Measurements from ENCODE around the gene CFB. TPM values are rescaled to one million over a fixed set of nuclear protein-coding genes. Genes with fewer than 3 reads are reported as not detected.

Gene CFB
- total and polyA plus RNA-seq, 2 of the 13 experiments (the other 11 are each of a cell fraction or from before 2014, with no cell fraction given), result 171 to 513 TPM

GRCh38 chr6:31958741-31959739 is 13.1 kb downstream of the CFB start, which contains the start of the genes NELFE and SKIC2 (continued):
- TF ChIP-seq ELF1 (CRISPR knock-in tag; IDR thresholded peaks at IDR 0.05) (peak; percentile 100), HOXA3 (CRISPR knock-in tag; IDR thresholded peaks at IDR 0.05) (peak; percentile 100), RBM39 (IDR thresholded peaks at IDR 0.05; ENCODE audit: low read depth, low read length, poor library complexity, severe bottlenecking) (peak; percentile 95), ZNF563 (CRISPR knock-in tag; IDR thresholded peaks at IDR 0.05) (peak; percentile 91), PAXIP1 (CRISPR knock-in tag; conservative IDR thresholded peaks at IDR 0.05) (peak; percentile 77), E2F1 (CRISPR knock-in tag; IDR thresholded peaks at IDR 0.05) (peak; percentile 98), XBP1 (CRISPR knock-in tag; IDR thresholded peaks at IDR 0.05) (peak; percentile 81; the same call in 1 of the 2 replicates), ZNF891 (CRISPR knock-in tag; IDR thresholded peaks at IDR 0.05) (no peak), TEF (CRISPR knock-in tag; IDR thresholded peaks at IDR 0.05) (peak; percentile 78), ZNF841 (CRISPR knock-in tag; IDR thresholded peaks at IDR 0.05; ENCODE audit: borderline replicate concordance) (no peak), NFRKB (IDR thresholded peaks at IDR 0.05) (no peak), ZBTB38 (CRISPR knock-in tag; IDR thresholded peaks at IDR 0.05) (peak; percentile 90), ZNF256 (CRISPR knock-in tag; conservative IDR thresholded peaks at IDR 0.05) (peak; percentile 80), MTF2 (CRISPR knock-in tag; IDR thresholded peaks at IDR 0.05; ENCODE audit: borderline replicate concordance) (no peak), ZNF335 (CRISPR knock-in tag; IDR thresholded peaks at IDR 0.05) (peak; percentile 96), DR1 (CRISPR knock-in tag; IDR thresholded peaks at IDR 0.05) (peak; percentile 90), HOXA5 (CRISPR knock-in tag; IDR thresholded peaks at IDR 0.05) (peak; percentile 95), ZNF205 (CRISPR knock-in tag; IDR thresholded peaks at IDR 0.05) (peak; percentile 100), NFIC (IDR thresholded peaks at IDR 0.05; ENCODE audit: low read length) (no peak), GLI4 (CRISPR knock-in tag; IDR thresholded peaks at IDR 0.05; ENCODE audit: borderline replicate concordance) (no peak), NFYB (CRISPR knock-in tag; IDR thresholded peaks at IDR 0.05) (peak; percentile 69), TGIF2 (CRISPR knock-in tag; IDR thresholded peaks at IDR 0.05) (peak; percentile 47; the same call in 1 of the 2 replicates)
- TF ChIP-seq, protein P1, sequence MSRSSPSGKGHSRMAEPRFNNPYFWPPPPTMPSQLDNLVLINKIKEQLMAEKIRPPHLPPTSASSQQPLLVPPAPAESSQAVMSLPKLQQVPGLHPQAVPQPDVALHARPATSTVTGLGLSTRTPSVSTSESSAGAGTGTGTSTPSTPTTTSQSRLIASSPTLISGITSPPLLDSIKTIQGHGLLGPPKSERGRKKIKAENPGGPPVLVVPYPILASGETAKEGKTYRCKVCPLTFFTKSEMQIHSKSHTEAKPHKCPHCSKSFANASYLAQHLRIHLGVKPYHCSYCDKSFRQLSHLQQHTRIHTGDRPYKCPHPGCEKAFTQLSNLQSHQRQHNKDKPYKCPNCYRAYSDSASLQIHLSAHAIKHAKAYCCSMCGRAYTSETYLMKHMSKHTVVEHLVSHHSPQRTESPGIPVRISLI (CRISPR knock-in tag; IDR thresholded peaks at IDR 0.05; ENCODE audit: borderline replicate concordance), result peak; percentile 10; the same call in 1 of the 2 replicates
- TF ChIP-seq, protein P2, sequence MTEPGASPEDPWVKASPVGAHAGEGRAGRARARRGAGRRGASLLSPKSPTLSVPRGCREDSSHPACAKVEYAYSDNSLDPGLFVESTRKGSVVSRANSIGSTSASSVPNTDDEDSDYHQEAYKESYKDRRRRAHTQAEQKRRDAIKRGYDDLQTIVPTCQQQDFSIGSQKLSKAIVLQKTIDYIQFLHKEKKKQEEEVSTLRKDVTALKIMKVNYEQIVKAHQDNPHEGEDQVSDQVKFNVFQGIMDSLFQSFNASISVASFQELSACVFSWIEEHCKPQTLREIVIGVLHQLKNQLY (CRISPR knock-in tag; IDR thresholded peaks at IDR 0.05), result peak; percentile 80
